Pulmonary artery endothelial cell (primary cell): ENCODE results near the gene CSRNP2. TPM values are rescaled to one million over a fixed set of nuclear protein-coding genes. Genes with fewer than 3 reads are reported as not detected.
"Not testable (repeated sequence)": the region's sequence is repeated elsewhere in the genome, so short reads cannot be mapped to it uniquely, and the experiment has no call there.

Source experiments
- DNase-seq: peaks from one replicate; pipeline ENCODE4 v3.0.0-alpha.2; 2011; ENCODE audit warnings: low read depth, low spot score
- total RNA-seq: library from RNA; depleted of rRNA; stranded (reverse); fragments of >200 nt; gene quantifications from 2 replicates; pipeline ENCODE4 v1.2.3, GENCODE V29; 2014

CSRNP2 gene
- total RNA-seq, 1 donor from 2014 or later, result 15.8 TPM

GRCh38 chr12:51028126-51028812 lies 55.1 kb downstream of the CSRNP2 start:
- no peak for DNase-seq

- DNase-seq, result no peak
Observed at GRCh38 chr12:51027342-51027835, 56.0 kb downstream of the CSRNP2 start.

- DNase-seq, result peak; percentile 81
Observed at GRCh38 chr12:51025836-51026638, 57.4 kb downstream of the CSRNP2 start, which contains the start of gene SLC11A2. SLC11A2 (minus strand) TSS chr12:51026384; CDS start chr12:51010728, 15,656 bp downstream.

GRCh38 chr12:51025338-51025835 lies 58.0 kb downstream of the CSRNP2 start:
- no peak for DNase-seq

- DNase-seq, result no peak
Observed at GRCh38 chr12:51023625-51024382, 59.6 kb downstream of the CSRNP2 start.

GRCh38 chr12:51021694-51022093 lies 61.7 kb downstream of the CSRNP2 start:
- no peak for DNase-seq

DNA sequence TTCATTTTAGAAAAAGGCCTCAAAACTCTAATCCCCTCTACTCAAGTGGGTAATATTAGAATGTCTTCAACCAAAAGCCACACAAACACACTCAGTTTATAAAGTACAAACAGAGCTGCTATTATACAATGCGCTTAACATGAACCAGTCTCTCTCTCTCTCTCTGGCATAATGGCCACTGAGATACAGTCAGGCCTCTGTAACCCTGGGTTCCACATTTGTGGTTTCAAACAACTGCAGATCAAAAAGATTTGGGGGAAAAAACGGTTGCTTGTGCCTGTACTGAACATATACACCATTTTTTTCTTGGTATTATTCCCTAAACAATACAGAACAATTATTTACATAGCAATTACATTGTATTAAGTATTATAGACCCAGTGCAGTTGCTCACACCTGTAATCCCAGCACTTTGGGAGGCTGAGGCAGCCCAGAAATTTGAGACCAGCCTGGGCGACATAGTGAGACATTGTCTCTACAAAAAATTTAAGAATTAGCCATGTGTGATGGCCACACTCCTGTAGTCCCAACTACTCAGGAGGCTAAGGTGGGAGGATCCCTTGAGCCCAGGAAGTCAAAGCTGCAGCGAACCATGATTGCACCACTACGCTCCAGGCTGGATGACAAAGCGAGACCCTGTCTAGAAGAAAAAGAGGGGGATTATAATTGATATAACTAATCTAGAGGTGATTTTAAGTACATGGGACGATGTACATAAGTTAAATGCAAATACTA lies 62.8 kb downstream of the CSRNP2 start:
- no peak for DNase-seq

- DNase-seq, result no peak
Observed at GRCh38 chr12:51019927-51020326, 63.5 kb downstream of the CSRNP2 start.

DNA sequence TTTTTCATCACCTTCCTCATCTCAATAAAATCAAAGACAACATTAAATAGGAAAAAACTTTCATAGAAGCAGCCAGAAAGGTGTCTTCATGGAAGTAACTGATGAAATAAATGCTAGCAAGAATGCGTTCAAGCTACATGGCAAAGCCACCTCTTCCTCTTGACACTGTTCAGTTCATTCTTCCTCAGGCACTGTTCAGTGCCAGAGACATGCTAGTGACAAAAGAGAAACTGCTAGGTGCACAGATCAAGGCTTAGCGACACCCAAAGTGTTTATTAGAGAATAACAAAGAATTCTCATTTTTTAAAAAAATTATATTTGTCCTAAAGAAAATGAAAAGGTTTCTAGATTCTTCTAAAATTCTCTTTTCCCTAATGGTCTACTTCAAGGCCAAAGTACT lies 64.4 kb downstream of the CSRNP2 start:
- DNase-seq, result no peak

DNA sequence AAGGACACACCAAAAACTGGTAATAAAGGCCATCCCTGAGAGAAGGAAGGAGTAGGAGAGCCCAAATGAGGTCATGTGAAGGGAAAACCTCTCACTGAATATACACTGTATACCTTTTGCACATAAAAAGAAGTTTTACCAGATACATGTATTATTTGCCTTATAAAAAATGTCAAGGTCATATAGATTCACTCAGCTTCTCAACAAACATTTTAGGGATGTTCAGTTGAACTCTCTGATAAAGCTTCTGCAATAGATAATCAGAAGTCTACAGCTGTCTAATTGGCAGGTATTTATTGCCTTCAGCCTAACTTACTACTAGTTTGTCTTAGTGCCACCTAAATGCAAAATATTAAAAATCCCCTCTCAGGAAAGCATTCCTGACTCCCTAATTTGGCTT lies 65.9 kb downstream of the CSRNP2 start:
- DNase-seq, result no peak

DNA sequence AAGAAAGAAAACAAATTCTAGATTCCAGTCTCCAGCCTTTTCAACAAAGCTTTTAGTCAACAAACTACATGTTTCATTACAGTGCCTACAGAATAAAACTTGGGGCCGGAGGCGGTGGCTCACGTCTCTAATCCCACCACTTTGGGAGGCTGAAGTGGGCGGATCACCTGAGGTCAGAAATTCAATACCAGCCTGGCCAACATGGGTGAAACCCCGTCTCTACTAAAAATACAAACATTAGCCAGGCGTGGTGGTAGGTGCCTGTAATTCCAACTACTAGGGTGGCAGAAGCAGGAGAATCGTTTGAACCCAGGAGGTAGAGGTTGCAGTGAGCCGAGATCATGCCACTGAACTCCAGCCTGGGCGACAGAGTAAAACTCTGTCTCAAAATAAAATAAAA lies 68.9 kb downstream of the CSRNP2 start:
- not testable (repeated sequence) for DNase-seq

DNA sequence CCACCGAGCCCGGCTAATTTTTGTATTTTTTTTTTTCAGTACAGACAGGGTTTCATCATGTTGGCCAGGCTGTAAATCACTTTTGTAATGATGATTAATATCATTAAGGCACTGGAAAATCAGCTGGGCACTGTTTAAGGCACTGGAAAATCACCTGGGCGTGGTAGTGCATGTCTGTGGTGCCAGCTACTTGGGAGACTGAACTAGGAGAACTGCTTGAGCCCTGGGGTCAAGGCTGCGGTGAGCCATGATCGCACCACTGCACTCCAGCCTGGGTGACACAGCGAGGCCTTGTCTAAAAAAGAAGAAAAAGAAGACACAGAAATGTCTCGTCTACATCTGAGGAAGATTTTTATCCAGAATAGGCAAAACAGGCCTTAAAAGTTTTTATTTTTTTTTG lies 70.0 kb downstream of the CSRNP2 start:
- no peak for DNase-seq

DNA sequence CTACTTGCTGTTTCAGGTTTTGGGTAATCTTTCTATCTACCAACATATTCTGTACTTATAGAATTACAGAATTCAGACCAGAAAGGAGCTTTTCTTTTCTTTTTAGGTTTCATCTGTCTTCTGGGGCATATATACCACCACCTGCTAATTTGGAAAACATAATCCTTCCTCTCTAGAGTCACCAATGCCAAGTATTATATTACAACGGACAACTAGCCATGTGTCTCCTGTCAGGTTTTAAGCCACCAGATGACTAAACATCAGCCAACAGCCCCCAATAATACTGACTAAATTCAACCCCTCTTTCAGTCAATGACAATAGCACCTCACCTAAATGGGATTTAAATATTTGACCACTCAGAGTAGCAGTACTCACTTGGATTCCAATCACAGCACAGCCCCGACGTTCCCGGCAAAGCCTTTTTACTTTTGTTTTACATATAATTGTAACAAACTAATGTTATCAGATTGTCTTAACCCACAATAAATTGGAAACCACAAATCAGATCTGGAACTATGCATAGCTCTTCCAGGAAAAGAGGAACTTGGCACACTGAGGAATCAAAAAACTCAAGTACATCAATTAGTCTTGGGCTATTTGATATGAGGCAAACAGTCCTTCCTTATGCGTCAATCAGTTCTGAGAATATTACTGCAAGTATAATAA lies 70.7 kb downstream of the CSRNP2 start:
- DNase-seq, result no peak

GRCh38 chr12:51011955-51012354 lies 71.4 kb downstream of the CSRNP2 start:
- no peak for DNase-seq

Other genes with a start within 250 kb of the CSRNP2 start
- not detected in 2 replicates for gene TMPRSS12, start 240.7 kb downstream of the CSRNP2 start, total RNA-seq
- not detected in 2 replicates for gene HIGD1C, start 131.1 kb downstream of the CSRNP2 start, total RNA-seq
- 56.5 and 70.4 TPM in 2 replicates for gene SLC11A2, start 57.2 kb downstream of the CSRNP2 start, total RNA-seq
- gene LETMD1, start 35.3 kb downstream of the CSRNP2 start, total RNA-seq, result 27.0 and 30.7 TPM in 2 replicates
- 9.4 and 10.3 TPM in 2 replicates for gene TFCP2, start 89.5 kb upstream of the CSRNP2 start, total RNA-seq
- gene POU6F1, start 134.5 kb upstream of the CSRNP2 start, total RNA-seq, result 1.3 and 1.9 TPM in 2 replicates
- gene DAZAP2, start 155.2 kb upstream of the CSRNP2 start, total RNA-seq, result 80.1 and 118 TPM in 2 replicates
- gene SMAGP, start 186.8 kb upstream of the CSRNP2 start, total RNA-seq, result 12.3 and 17.9 TPM in 2 replicates
- gene BIN2, start 240.6 kb upstream of the CSRNP2 start, total RNA-seq, result not detected in 2 replicates